OCI-LY7 (cell line): Measurements from ENCODE around the gene NFATC3. TPM values are rescaled to one million over a fixed set of nuclear protein-coding genes. Genes with fewer than 3 reads are reported as not detected.

Source experiments
- BruUV-seq: library from RNA; stranded (reverse); fragments of 400-500 nt; replicated peaks from 2 replicates; lab custom pipeline; 2021; lab: Mats Ljungman, UMichigan
- CTCF ChIA-PET: fragments of 300-600 bp; sonication (Branson Sonifier 250); formaldehyde crosslinking; loops from one replicate; lab custom pipeline; 2022; ENCODE audit warnings: antibody characterized with exemption; ENCODE audit not compliant: unreplicated experiment; lab: Charles Lee
- POLR2A ChIA-PET: fragments of 300-600 bp; sonication (Branson Sonifier 250); formaldehyde crosslinking; loops from one replicate; lab custom pipeline; 2022; ENCODE audit warnings: antibody characterized with exemption; lab: Charles Lee
- DNase-seq: peaks from one replicate; pipeline ENCODE4 v3.0.0-alpha.2; 2015; ENCODE audit warnings: low spot score
- H2AFZ ChIP-seq: fragments of 200-600 bp; sonication (generic), shearing (Covaris generic); 2 replicates; pipeline ENCODE4 v1.6.1; 2014; ENCODE audit warnings: mild to moderate bottlenecking, antibody characterized with exemption, low read length, moderate library complexity
- H3K27ac ChIP-seq: fragments of 200-600 bp; sonication (generic); 2 replicates; pipeline ENCODE4 v1.5.1; 2014; ENCODE audit warnings: mixed run types, low read depth, mild to moderate bottlenecking, moderate library complexity, low read length, inconsistent platforms; ENCODE audit not compliant: poor library complexity, severe bottlenecking
- H3K36me3 ChIP-seq: fragments of 200-600 bp; sonication (generic); 2 replicates; pipeline ENCODE4 v1.6.1; 2014; ENCODE audit warnings: mild to moderate bottlenecking, antibody characterized with exemption, low read length, moderate library complexity, mixed read lengths; ENCODE audit not compliant: insufficient read depth
- H3K4me1 ChIP-seq: fragments of 200-600 bp; sonication (generic); 2 replicates; pipeline ENCODE4 v1.5.1; 2014; ENCODE audit warnings: mild to moderate bottlenecking, low read length; ENCODE audit not compliant: insufficient read depth, poor library complexity, severe bottlenecking
- H3K4me2 ChIP-seq: fragments of 200-600 bp; sonication (generic); 2 replicates; pipeline ENCODE4 v1.6.1; 2014; ENCODE audit warnings: mild to moderate bottlenecking, low read length
- H3K4me3 ChIP-seq: fragments of 200-600 bp; sonication (generic); 2 replicates; pipeline ENCODE4 v1.5.1; 2014; ENCODE audit warnings: mild to moderate bottlenecking, low read depth, low read length; ENCODE audit not compliant: poor library complexity, severe bottlenecking
- H3K79me2 ChIP-seq: fragments of 200-600 bp; sonication (generic); 2 replicates; pipeline ENCODE4 v1.6.1; 2016; ENCODE audit warnings: low read depth, mild to moderate bottlenecking, low read length, moderate library complexity, mixed read lengths; ENCODE audit not compliant: insufficient read depth
- H3K9me2 ChIP-seq: fragments of 200-600 bp; sonication (generic); 2 replicates; pipeline ENCODE4 v1.6.1; 2016; ENCODE audit warnings: mild to moderate bottlenecking, low read length, mixed read lengths; ENCODE audit not compliant: insufficient read depth
- H3K9me3 ChIP-seq: fragments of 200-600 bp; sonication (generic); 2 replicates; pipeline ENCODE4 v1.6.1; 2014; ENCODE audit warnings: mild to moderate bottlenecking, mixed run types, low read length, mixed read lengths
- H4K20me1 ChIP-seq: fragments of 200-600 bp; sonication (generic); 2 replicates; pipeline ENCODE4 v1.6.1; 2014; ENCODE audit warnings: mild to moderate bottlenecking, antibody characterized with exemption, low read length, moderate library complexity, mixed read lengths; ENCODE audit not compliant: insufficient read depth
- CTCF ChIP-seq: fragments of 200-600 bp; sonication (generic); conservative IDR thresholded peaks from 2 replicates; pipeline ENCODE4 v1.5.1; 2014; ENCODE audit warnings: mild to moderate bottlenecking, antibody characterized with exemption, low read length, moderate library complexity, mixed read lengths
- EZH2phosphoT487 ChIP-seq: fragments of 200-600 bp; sonication (generic); IDR thresholded peaks from 2 replicates; pipeline ENCODE4 v1.6.1; 2018; ENCODE audit warnings: low read depth, borderline replicate concordance, mild to moderate bottlenecking, mixed run types, antibody characterized with exemption, low read length, moderate library complexity, mixed read lengths
- intact Hi-C: fragments of 100-400 bp; cut with micrococcal nuclease; formaldehyde crosslinking; loops from one replicate; pipeline ENCODE4 v1.10.0; 2022; ENCODE audit not compliant: unreplicated experiment
- microRNA-seq: library from miRNA; unstranded; fragments of <30 nt; microRNA quantifications from one replicate; pipeline ENCODE4 v1.2.0, GENCODE V29; 2022; ENCODE audit warnings: borderline replicate concordance
- small RNA-seq: library from RNA; depleted of rRNA; stranded (forward); fragments of <200 nt; gene quantifications from one replicate; pipeline ENCODE3, GENCODE V24; 2014
- total RNA-seq, 2 experiments: library from RNA; depleted of rRNA in 1 of 2; stranded (reverse); fragments of >200 nt in 1 of 2; shearing (Covaris generic) in 1 of 2; gene quantifications; 2 replicates each; pipeline ENCODE4 v1.2.3, GENCODE V29; 2014 to 2022

Gene NFATC3
- total RNA-seq, 2 experiments from 2014 or later, result 73.4 to 76.0 TPM

- H4K20me1 ChIP-seq, result no peaks in the 10 kb centered on the region
- no peak for DNase-seq
- no peak overlapping the region for H3K4me3 ChIP-seq
- H3K9me3 ChIP-seq, result no peaks in the 10 kb centered on the region
- CTCF ChIA-PET, result no interaction called here
- peaks cover 69% of the 10 kb centered on the region for H3K79me2 ChIP-seq
- POLR2A ChIA-PET, result interaction anchor here (1.0 to 2.0 kb wide), 3 partner anchors 10 to 12 kb away, joined by 3 to 10 read pairs (median 3); partner anchors contain the start of gene SLC7A6
- H3K36me3 ChIP-seq, result peaks cover 71% of the 10 kb centered on the region
- no peak for TF ChIP-seq EZH2phosphoT487
- no peak for TF ChIP-seq CTCF
- intact Hi-C loops, result no loop called here
- peak overlapping the region; percentile 62 for H3K4me2 ChIP-seq
- peaks cover 76% of the 10 kb centered on the region for H3K4me1 ChIP-seq
- no peak overlapping the region for H2AFZ ChIP-seq
- H3K27ac ChIP-seq, result peak overlapping the region; percentile 79
- no peaks in the 10 kb centered on the region for H3K9me2 ChIP-seq
- BruUV-seq, result no TSS peak
These were observed 191.1 kb downstream of the NFATC3 start for GRCh38 chr16:68276223-68276622.

Small RNA genes lying within 50 kb of the gene (microRNA-seq; reads per million reads assigned to microRNA genes)
- gene MIR6773, result not detected

Small RNA genes lying within 50 kb of the gene (small RNA-seq; reads per million reads assigned to genes)
- gene RF00019 (not detected), gene RF00554 (not detected)

Other genes with a start within 250 kb of the NFATC3 start
- 52.9 and 66.3 TPM in 2 replicates for gene THAP11, start 243.1 kb upstream of the NFATC3 start, total RNA-seq (2014; rRNA removed; shearing (Covaris generic))
- 38.8 and 39.5 TPM in 2 replicates for gene THAP11, start 243.1 kb upstream of the NFATC3 start, total RNA-seq (2022)
- 168 and 187 TPM in 2 replicates for gene NUTF2, start 238.4 kb upstream of the NFATC3 start, total RNA-seq (2014; rRNA removed; shearing (Covaris generic))
- 143 and 144 TPM in 2 replicates for gene NUTF2, start 238.4 kb upstream of the NFATC3 start, total RNA-seq (2022)
- 74.7 and 85.3 TPM in 2 replicates for gene CENPT, start 237.7 kb upstream of the NFATC3 start, total RNA-seq (2014; rRNA removed; shearing (Covaris generic))
- gene CENPT, start 237.7 kb upstream of the NFATC3 start, total RNA-seq (2022), result 48.9 and 55.4 TPM in 2 replicates
- 58.4 and 89.6 TPM in 2 replicates for gene EDC4, start 212.3 kb upstream of the NFATC3 start, total RNA-seq (2014; rRNA removed; shearing (Covaris generic))
- 86.6 and 100 TPM in 2 replicates for gene EDC4, start 212.3 kb upstream of the NFATC3 start, total RNA-seq (2022)
- 0.66 and 1.7 TPM in 2 replicates for gene NRN1L, start 200.5 kb upstream of the NFATC3 start, total RNA-seq (2014; rRNA removed; shearing (Covaris generic))
- 0.80 and 1.2 TPM in 2 replicates for gene NRN1L, start 200.5 kb upstream of the NFATC3 start, total RNA-seq (2022)
- 9.7 and 10.4 TPM in 2 replicates for gene PSKH1, start 192.1 kb upstream of the NFATC3 start, total RNA-seq (2014; rRNA removed; shearing (Covaris generic))
- gene PSKH1, start 192.1 kb upstream of the NFATC3 start, total RNA-seq (2022), result 23.8 and 27.1 TPM in 2 replicates
- 5.9 and 9.6 TPM in 2 replicates for gene CTRL, start 153.5 kb upstream of the NFATC3 start, total RNA-seq (2014; rRNA removed; shearing (Covaris generic))
- 4.0 and 5.1 TPM in 2 replicates for gene CTRL, start 153.5 kb upstream of the NFATC3 start, total RNA-seq (2022)
- 179 and 227 TPM in 2 replicates for gene PSMB10, start 148.5 kb upstream of the NFATC3 start, total RNA-seq (2014; rRNA removed; shearing (Covaris generic))
- 89.9 and 98.2 TPM in 2 replicates for gene PSMB10, start 148.5 kb upstream of the NFATC3 start, total RNA-seq (2022)
- gene LCAT, start 141.2 kb upstream of the NFATC3 start, total RNA-seq (2014; rRNA removed; shearing (Covaris generic)), result 4.1 and 4.4 TPM in 2 replicates
- gene LCAT, start 141.2 kb upstream of the NFATC3 start, total RNA-seq (2022), result 9.8 and 10.8 TPM in 2 replicates
- gene SLC12A4, start 116.7 kb upstream of the NFATC3 start, total RNA-seq (2014; rRNA removed; shearing (Covaris generic)), result 8.3 and 10.0 TPM in 2 replicates
- gene SLC12A4, start 116.7 kb upstream of the NFATC3 start, total RNA-seq (2022), result 16.7 and 22.5 TPM in 2 replicates
- not detected in 2 replicates for gene DPEP3, start 104.9 kb upstream of the NFATC3 start, total RNA-seq (2014; rRNA removed; shearing (Covaris generic))
- not detected in 2 replicates for gene DPEP3, start 104.9 kb upstream of the NFATC3 start, total RNA-seq (2022)
- gene DPEP2, start 85.9 kb upstream of the NFATC3 start, total RNA-seq (2014; rRNA removed; shearing (Covaris generic)), result 0.13 and 0.22 TPM in 2 replicates
- 0.23 and 0.37 TPM in 2 replicates for gene DPEP2, start 85.9 kb upstream of the NFATC3 start, total RNA-seq (2022)
- gene DPEP2NB, start 69.5 kb upstream of the NFATC3 start, total RNA-seq (2014; rRNA removed; shearing (Covaris generic)), result 0.72 TPM in 1 of 2 replicates, not detected in the other
- not detected in 2 replicates for gene DPEP2NB, start 69.5 kb upstream of the NFATC3 start, total RNA-seq (2022)
- gene DDX28, start 62.1 kb upstream of the NFATC3 start, total RNA-seq (2014; rRNA removed; shearing (Covaris generic)), result 27.9 and 31.4 TPM in 2 replicates
- gene DDX28, start 62.1 kb upstream of the NFATC3 start, total RNA-seq (2022), result 16.9 and 18.1 TPM in 2 replicates
- gene DUS2, start 62.1 kb upstream of the NFATC3 start, total RNA-seq (2014; rRNA removed; shearing (Covaris generic)), result 19.9 and 20.7 TPM in 2 replicates
- 32.4 and 34.7 TPM in 2 replicates for gene DUS2, start 62.1 kb upstream of the NFATC3 start, total RNA-seq (2022)
- gene ESRP2, start 150.8 kb downstream of the NFATC3 start, total RNA-seq (2014; rRNA removed; shearing (Covaris generic)), result 0.08 TPM in 1 of 2 replicates, not detected in the other
- not detected in 2 replicates for gene ESRP2, start 150.8 kb downstream of the NFATC3 start, total RNA-seq (2022)
- 38.9 and 46.2 TPM in 2 replicates for gene PLA2G15, start 160.0 kb downstream of the NFATC3 start, total RNA-seq (2014; rRNA removed; shearing (Covaris generic))
- 27.5 and 36.8 TPM in 2 replicates for gene PLA2G15, start 160.0 kb downstream of the NFATC3 start, total RNA-seq (2022)
- 50.9 and 53.1 TPM in 2 replicates for gene SLC7A6, start 179.2 kb downstream of the NFATC3 start, total RNA-seq (2014; rRNA removed; shearing (Covaris generic))
- gene SLC7A6, start 179.2 kb downstream of the NFATC3 start, total RNA-seq (2022), result 79.5 and 98.8 TPM in 2 replicates
- 28.6 and 35.2 TPM in 2 replicates for gene SLC7A6OS, start 225.6 kb downstream of the NFATC3 start, total RNA-seq (2014; rRNA removed; shearing (Covaris generic))
- gene SLC7A6OS, start 225.6 kb downstream of the NFATC3 start, total RNA-seq (2022), result 33.4 and 35.8 TPM in 2 replicates
- 75.3 and 85.1 TPM in 2 replicates for gene PRMT7, start 225.6 kb downstream of the NFATC3 start, total RNA-seq (2014; rRNA removed; shearing (Covaris generic))
- 80.4 and 85.5 TPM in 2 replicates for gene PRMT7, start 225.6 kb downstream of the NFATC3 start, total RNA-seq (2022)